Stimulated activated CD4-positive, alpha-beta T cell treated with anti-CD3 and anti-CD28 coated beads, TNF-alpha, amount 100 ng/mL, for 24 hours (primary cell): ENCODE results near the gene SRGAP3.

Source experiments
- DNase-seq, 3 experiments: peaks; one replicate each; pipeline ENCODE4 v3.0.0-alpha.2; 2020; ENCODE audit warnings: low read depth in 3 of 3

The SRGAP3 gene

GRCh38 chr3:9173445-9173844 is 76.0 kb downstream of the SRGAP3 start:
- no peak for DNase-seq

- DNase-seq = no peak
These were observed 76.6 kb downstream of the SRGAP3 start for GRCh38 chr3:9172851-9173321.

GRCh38 chr3:9170851-9171160 is 78.6 kb downstream of the SRGAP3 start:
- DNase-seq = no peak

- peak in 1 of 3 experiments; percentile 22 for DNase-seq
These were observed 79.2 kb downstream of the SRGAP3 start for GRCh38 chr3:9169956-9170850.

- no peak for DNase-seq
These were observed 80.1 kb downstream of the SRGAP3 start for GRCh38 chr3:9169326-9169725.

GRCh38 chr3:9168241-9168741 is 81.2 kb downstream of the SRGAP3 start:
- peak; percentile 33 to 70 (median 34) for DNase-seq

GRCh38 chr3:9167222-9167621 is 82.2 kb downstream of the SRGAP3 start:
- DNase-seq = no peak

GRCh38 chr3:9165421-9165820 is 84.0 kb downstream of the SRGAP3 start:
- DNase-seq = no peak

- DNase-seq = no peak
These were observed 86.2 kb downstream of the SRGAP3 start for GRCh38 chr3:9163289-9163688.

- no peak for DNase-seq
These were observed 87.6 kb downstream of the SRGAP3 start for GRCh38 chr3:9161811-9162210.

GRCh38 chr3:9161298-9161697 is 88.1 kb downstream of the SRGAP3 start:
- DNase-seq = no peak

- no peak for DNase-seq
These were observed 90.4 kb downstream of the SRGAP3 start for GRCh38 chr3:9158865-9159630.

- no peak for DNase-seq
These were observed 91.6 kb downstream of the SRGAP3 start for GRCh38 chr3:9157651-9158362.

GRCh38 chr3:9156604-9157003 is 92.8 kb downstream of the SRGAP3 start:
- DNase-seq = no peak

GRCh38 chr3:9155028-9155427 is 94.4 kb downstream of the SRGAP3 start:
- DNase-seq = no peak

GRCh38 chr3:9153904-9154619 is 95.4 kb downstream of the SRGAP3 start:
- no peak for DNase-seq

GRCh38 chr3:9151240-9151639 is 98.2 kb downstream of the SRGAP3 start:
- no peak for DNase-seq

- DNase-seq = no peak
These were observed 99.9 kb downstream of the SRGAP3 start for GRCh38 chr3:9149566-9149965.

GRCh38 chr3:9147896-9148266 is 101.6 kb downstream of the SRGAP3 start:
- DNase-seq = no peak

GRCh38 chr3:9147215-9147895 is 102.1 kb downstream of the SRGAP3 start:
- no peak for DNase-seq
